Cardiac fibroblast (primary cell): ENCODE results near the gene CEACAM8.
"Not testable (repeated sequence)": the region's sequence is repeated elsewhere in the genome, so short reads cannot be mapped to it uniquely, and the experiment has no call there.

Experiments
- DNase-seq, 2 donors: peaks; one replicate each; pipeline versions ENCODE4 v3.0.0 to v3.0.0-alpha.2; 2010; ENCODE audit warnings: low read depth in 2 of 2
- H3K4me3 ChIP-seq, 2 donors: replicated peaks in 1 of 2; 1 replicate in 1 of 2; 2 replicates in 1 of 2; pipeline ENCODE4 v1.5.1; 2011; ENCODE audit warnings: low read depth in 2 of 2, low read length in 2 of 2, mild to moderate bottlenecking in 2 of 2, moderate library complexity in 1 of 2
- TF ChIP-seq, protein P1 (sequence below): IDR thresholded peaks from one replicate; pipeline ENCODE4 v1.5.1; 2011; ENCODE audit warnings: low read depth, mild to moderate bottlenecking, low read length, inconsistent platforms

CEACAM8 gene

GRCh38 chr19:42627916-42628315 is 33.2 kb upstream of the CEACAM8 start:
- DNase-seq = no peak
- no peak overlapping the region for H3K4me3 ChIP-seq
- TF ChIP-seq, protein P1, sequence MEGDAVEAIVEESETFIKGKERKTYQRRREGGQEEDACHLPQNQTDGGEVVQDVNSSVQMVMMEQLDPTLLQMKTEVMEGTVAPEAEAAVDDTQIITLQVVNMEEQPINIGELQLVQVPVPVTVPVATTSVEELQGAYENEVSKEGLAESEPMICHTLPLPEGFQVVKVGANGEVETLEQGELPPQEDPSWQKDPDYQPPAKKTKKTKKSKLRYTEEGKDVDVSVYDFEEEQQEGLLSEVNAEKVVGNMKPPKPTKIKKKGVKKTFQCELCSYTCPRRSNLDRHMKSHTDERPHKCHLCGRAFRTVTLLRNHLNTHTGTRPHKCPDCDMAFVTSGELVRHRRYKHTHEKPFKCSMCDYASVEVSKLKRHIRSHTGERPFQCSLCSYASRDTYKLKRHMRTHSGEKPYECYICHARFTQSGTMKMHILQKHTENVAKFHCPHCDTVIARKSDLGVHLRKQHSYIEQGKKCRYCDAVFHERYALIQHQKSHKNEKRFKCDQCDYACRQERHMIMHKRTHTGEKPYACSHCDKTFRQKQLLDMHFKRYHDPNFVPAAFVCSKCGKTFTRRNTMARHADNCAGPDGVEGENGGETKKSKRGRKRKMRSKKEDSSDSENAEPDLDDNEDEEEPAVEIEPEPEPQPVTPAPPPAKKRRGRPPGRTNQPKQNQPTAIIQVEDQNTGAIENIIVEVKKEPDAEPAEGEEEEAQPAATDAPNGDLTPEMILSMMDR = no peak

GRCh38 chr19:42626181-42626580 is 31.5 kb upstream of the CEACAM8 start:
- no peak overlapping the region for H3K4me3 ChIP-seq
- TF ChIP-seq, protein P1 = no peak
- no peak for DNase-seq

DNA sequence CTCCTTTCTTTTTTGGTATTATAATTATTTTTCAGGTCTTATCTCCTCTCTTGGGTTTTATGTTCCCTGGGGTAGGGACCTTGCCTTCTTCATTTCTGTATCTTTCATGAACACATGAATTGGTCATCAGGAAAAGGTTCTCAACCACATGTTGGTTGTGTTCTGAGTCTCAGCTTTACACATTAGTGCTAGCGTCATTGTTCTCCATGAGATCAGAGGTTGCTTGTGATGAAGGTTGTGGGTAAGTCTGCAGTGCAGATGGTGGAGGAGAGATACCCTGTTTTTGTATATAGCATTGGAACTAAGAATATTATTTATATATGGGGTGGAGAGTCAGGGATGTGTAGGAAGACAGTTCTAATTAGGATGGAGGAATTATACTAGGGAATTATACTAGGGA is 24.5 kb upstream of the CEACAM8 start:
- no peak for DNase-seq
- H3K4me3 ChIP-seq = no peak overlapping the region
- TF ChIP-seq, protein P1 = no peak

DNA sequence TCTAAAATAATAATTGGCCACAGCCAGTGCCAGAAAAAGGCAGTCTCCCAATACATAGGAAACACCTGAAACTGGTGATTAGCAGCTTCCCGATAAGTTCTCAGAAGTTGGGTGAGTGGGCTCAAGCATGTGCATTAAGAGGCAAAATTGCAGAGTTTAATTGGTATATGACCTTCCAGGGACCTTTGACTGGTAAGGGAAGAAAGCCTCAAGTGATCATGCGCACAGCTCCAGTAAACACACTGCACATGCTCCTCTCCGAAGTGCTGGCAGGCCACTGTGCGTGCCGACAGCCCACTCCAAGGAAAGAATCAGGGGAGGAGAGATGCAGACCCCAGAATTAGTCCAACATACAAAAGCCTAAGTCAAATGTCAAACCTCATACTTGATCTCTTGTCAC is 18.9 kb upstream of the CEACAM8 start:
- no peak for DNase-seq
- H3K4me3 ChIP-seq = no peak overlapping the region
- TF ChIP-seq, protein P1 = no peak

DNA sequence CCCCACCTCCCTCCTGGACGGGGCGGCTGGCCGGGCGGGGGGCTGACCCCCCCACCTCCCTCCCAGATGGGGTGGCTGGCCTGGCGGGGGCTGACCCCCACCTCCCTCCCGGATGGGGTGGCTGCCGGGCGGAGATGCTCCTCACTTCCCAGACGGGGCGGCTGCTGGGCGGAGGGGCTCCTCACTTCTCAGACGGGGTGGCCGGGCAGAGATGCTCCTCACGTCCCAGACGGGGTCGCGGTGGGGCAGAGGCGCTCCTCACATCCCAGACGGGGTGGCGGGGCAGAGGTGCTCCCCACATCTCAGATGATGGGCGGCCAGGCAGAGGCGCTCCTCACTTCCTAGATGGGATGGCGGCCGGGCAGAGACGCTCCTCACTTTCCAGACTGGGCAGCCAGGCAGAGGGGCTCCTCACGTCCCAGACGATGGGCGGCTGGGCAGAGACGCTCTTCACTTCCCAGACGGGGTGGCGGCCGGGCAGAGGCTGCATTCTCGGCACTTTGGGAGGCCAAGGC is 15.7 kb upstream of the CEACAM8 start:
- H3K4me3 ChIP-seq, DNase-seq: not testable (repeated sequence)

GRCh38 chr19:42606660-42607351 is 12.1 kb upstream of the CEACAM8 start:
- peak; percentile 24 to 49 for DNase-seq
- TF ChIP-seq, protein P1 = peak; percentile 79
- no peak overlapping the region for H3K4me3 ChIP-seq

GRCh38 chr19:42601811-42602443 is 7.2 kb upstream of the CEACAM8 start:
- peak; percentile 19 to 50 for DNase-seq

More at GRCh38 chr19:42601811-42602443, 7.2 kb upstream of the CEACAM8 start:
- H3K4me3 ChIP-seq = no peak overlapping the region
- TF ChIP-seq, protein P1 = no peak
